Heart left ventricle (tissue), 16 donors: ENCODE measurements around the gene PADI1. TPM values are rescaled to one million over a fixed set of nuclear protein-coding genes. Genes with fewer than 3 reads are reported as not detected.

ENCODE experiments used
- ATAC-seq, 4 donors: fragments of 200-7000 bp; cut with Tn5 transposase; one replicate each; pipeline ENCODE4 v1.9.1; 2020 to 2022; ENCODE audit warnings: moderate library complexity in 4 of 4, mild to moderate bottlenecking in 3 of 4, moderate number of reproducible peaks in 1 of 4
- DNase-seq, 5 donors: peaks; one replicate each; pipeline ENCODE4 v3.0.0-alpha.2; 2020
- H3K27ac ChIP-seq, 12 donors: fragments of 200-600 bp; sonication (generic) in 4 of 12; one replicate each; pipeline versions ENCODE4 v1.5.0 to v1.8.0; 2016 to 2022; ENCODE audit warnings: mild to moderate bottlenecking in 2 of 12
- H3K27me3 ChIP-seq, 9 donors: fragments of 200-600 bp; sonication (generic) in 2 of 9; one replicate each; pipeline versions ENCODE4 v1.5.1 to v1.8.0; 2016 to 2022; ENCODE audit warnings: mild to moderate bottlenecking in 3 of 9
- H3K36me3 ChIP-seq, 9 donors: fragments of 200-600 bp; sonication (generic) in 2 of 9; one replicate each; pipeline versions ENCODE4 v1.5.0 to v1.8.0; 2018 to 2022; ENCODE audit warnings: mild to moderate bottlenecking in 2 of 9
- H3K4me1 ChIP-seq, 12 donors: fragments of 200-600 bp; sonication (generic) in 4 of 12; one replicate each; pipeline versions ENCODE4 v1.5.0 to v1.8.0; 2016 to 2022; ENCODE audit warnings: mild to moderate bottlenecking in 3 of 12
- H3K4me3 ChIP-seq, 12 donors: fragments of 200-600 bp; sonication (generic) in 4 of 12; one replicate each; pipeline versions ENCODE4 v1.5.0 to v1.8.0; 2017 to 2022; ENCODE audit warnings: mild to moderate bottlenecking in 9 of 12, moderate library complexity in 4 of 12
- H3K9me3 ChIP-seq, 12 donors: fragments of 200-600 bp; sonication (generic) in 4 of 12; one replicate each; pipeline versions ENCODE4 v1.5.0 to v1.8.0; 2016 to 2022; ENCODE audit warnings: mild to moderate bottlenecking in 1 of 12
- POLR2A ChIP-seq, 2 donors: fragments of 450-650 bp; IDR thresholded peaks; one replicate each; pipeline ENCODE4 v1.6.1; 2017; ENCODE audit warnings: antibody characterized with exemption in 2 of 2, mild to moderate bottlenecking in 2 of 2, moderate library complexity in 2 of 2
- WGBS, 4 donors: extraction: QIAGEN DNeasy Blood & Tissue Kit in 2 of 4; methylation state at CpG; one replicate each; pipeline versions ENCODE4 v1.1.5 to v1.1.7; 2013 to 2018; 5-methylcytosine and 5-hydroxymethylcytosine counted together
- intact Hi-C, 10 donors: fragments of 100-400 bp; cut with DNase I; formaldehyde crosslinking; loops; one replicate each; pipeline versions ENCODE4 v1.11.1 to v1.14.2; 2022
- polyA plus RNA-seq, 2 donors: library from polyadenylated mRNA; stranded (reverse); fragments of 200-250 nt; gene quantifications; one replicate each; pipeline ENCODE4 v1.2.3, GENCODE V29; 2013
- total RNA-seq, 9 donors: library from RNA; depleted of rRNA in 2 of 9; stranded (reverse); fragments of >200 nt in 2 of 9; fragmentation: NEBNext Ultra II Directional in 3 of 9; extraction: Animal tissue kit (Norgen Biotek cat#: 25700) in 3 of 9; gene quantifications; one replicate each; pipeline versions ENCODE4 v1.1.0 to v1.2.4, GENCODE V29; 2016 to 2023
- TF ChIP-seq, protein P1 (sequence below), 12 donors: fragments of 200-600 bp; sonication (generic) in 4 of 12; IDR thresholded peaks; one replicate each; pipeline versions ENCODE4 v1.5.0 to v1.8.0; 2018 to 2022; ENCODE audit warnings: antibody characterized with exemption in 12 of 12, mild to moderate bottlenecking in 5 of 12
- donor health status: ischemic (EF 13 %, LVEDD 7.1; RV severe dilation, severe dysfunction).
- donor health status: healthy with polysubstance abuse.
- donor health status: DM: no; HTN: yes; CAD: no.
- donor health status: DM: no; HTN: no; CAD: no.
- donor health status: ischemic (EF 25% LVEDD 6.9; RV normal size, moderate dysfunction).
- donor health status: ischemic (EF 25% LVEDD 5.7; RV mildly dilated, moderate dysfunction).
- donor health status: healthy.
- donor health status: DM: yes; HTN: yes; CAD: no.
- donor health status: ischemic (EF 35%, LVEDD 5.7; RV mildly dilated, moderate dysfunction).
- donor health status: nonischemic (EF 11% LVEDD 7.7; RV severe dilation, severe dysfunction).
- donor health status: DM: yes; HTN: yes; CAD: no.
- donor health status: PGD.
- donor health status: ischemic (EF 29% LVEDD 5.4; RV normal size, mild dysfunction).
- donor health status: nonischemic (EF 23%, LVEDD 6.1; RV moderate dilation, normal function).

The PADI1 gene
- total and polyA plus RNA-seq, 11 donors: 0.04 TPM; not detected in 10

DNA sequence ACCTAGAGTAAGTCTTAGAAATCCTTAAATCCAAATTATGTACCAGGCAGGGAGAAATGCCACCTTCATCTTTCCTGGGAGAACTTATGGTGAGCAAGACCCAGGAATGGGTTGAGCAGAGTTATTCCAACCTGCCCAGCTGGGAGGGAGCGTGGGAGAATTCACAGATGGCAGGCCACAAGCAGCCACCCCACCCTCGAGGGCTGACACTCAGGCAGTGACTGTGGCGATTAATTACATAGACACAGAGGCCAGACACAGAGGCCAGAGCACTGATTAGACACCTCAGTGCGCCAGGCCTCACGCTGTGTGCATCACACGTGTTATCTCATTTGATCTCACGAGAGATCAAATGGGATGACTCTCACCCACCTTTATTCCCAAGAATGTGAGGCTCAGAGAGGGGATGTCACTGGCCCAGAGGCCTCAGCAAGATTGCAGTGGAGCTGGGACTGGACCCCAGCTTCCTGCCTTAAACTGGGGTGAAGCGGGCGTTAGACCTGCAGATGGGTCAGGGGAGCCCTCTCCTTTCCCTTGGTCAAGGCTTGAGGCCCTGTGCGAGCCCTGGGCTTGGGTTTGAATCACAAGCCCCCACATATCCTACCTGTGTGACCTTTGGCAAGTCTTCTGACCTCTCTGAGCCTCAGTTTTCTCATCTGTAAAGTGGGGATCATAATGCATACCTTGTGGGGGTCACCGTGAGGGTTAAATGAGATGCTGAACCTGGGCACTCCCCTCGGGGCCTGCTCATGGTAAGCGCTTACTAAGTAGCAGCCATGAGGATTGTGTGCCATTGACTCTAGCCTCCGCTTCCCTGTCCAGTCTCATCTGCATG is 74.3 kb downstream of the PADI1 start:
- no peaks in the 10 kb centered on the region for H3K9me3 ChIP-seq
- H3K27me3 ChIP-seq: peaks cover 0 to 57% (median 7%) of the 10 kb centered on the region in 9 donors
- intact Hi-C loops: no loop called here
- no peak for DNase-seq
- H3K36me3 ChIP-seq: no peaks in the 10 kb centered on the region
- peaks cover 0 to 18% (median 0%) of the 10 kb centered on the region in 12 donors for H3K4me1 ChIP-seq
- TF ChIP-seq, protein P1, sequence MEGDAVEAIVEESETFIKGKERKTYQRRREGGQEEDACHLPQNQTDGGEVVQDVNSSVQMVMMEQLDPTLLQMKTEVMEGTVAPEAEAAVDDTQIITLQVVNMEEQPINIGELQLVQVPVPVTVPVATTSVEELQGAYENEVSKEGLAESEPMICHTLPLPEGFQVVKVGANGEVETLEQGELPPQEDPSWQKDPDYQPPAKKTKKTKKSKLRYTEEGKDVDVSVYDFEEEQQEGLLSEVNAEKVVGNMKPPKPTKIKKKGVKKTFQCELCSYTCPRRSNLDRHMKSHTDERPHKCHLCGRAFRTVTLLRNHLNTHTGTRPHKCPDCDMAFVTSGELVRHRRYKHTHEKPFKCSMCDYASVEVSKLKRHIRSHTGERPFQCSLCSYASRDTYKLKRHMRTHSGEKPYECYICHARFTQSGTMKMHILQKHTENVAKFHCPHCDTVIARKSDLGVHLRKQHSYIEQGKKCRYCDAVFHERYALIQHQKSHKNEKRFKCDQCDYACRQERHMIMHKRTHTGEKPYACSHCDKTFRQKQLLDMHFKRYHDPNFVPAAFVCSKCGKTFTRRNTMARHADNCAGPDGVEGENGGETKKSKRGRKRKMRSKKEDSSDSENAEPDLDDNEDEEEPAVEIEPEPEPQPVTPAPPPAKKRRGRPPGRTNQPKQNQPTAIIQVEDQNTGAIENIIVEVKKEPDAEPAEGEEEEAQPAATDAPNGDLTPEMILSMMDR (IDR thresholded peaks at IDR 0.05): no peak
- no peak for TF ChIP-seq POLR2A (IDR thresholded peaks at IDR 0.05)
- WGBS, 4 donors: 75 to 82% (median 80%) methylated on average over 11 to 14 of the region's 14 CpGs
- no peak for ATAC-seq
- H3K27ac ChIP-seq: no peak overlapping the region
- H3K4me3 ChIP-seq: no peak overlapping the region

DNA sequence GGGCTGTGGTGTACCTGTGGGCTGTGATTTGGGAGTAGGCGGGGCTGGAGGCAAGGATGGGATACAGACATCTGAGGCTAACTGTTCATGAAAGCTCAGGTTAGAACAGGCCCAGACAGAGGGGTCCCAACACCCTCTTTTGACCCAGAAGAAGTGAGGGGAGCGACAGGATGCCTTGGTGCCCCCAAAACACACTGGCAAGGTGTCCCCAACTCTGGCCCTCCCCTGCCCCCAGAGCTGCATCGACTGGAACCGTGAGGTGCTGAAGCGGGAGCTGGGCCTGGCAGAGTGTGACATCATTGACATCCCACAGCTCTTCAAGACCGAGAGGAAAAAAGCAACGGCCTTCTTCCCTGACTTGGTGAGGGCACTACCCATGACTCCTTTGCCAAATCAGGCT is 75.5 kb downstream of the PADI1 start:
- 69 to 76% (median 72%) methylated on average over 7 of the region's 7 CpGs for WGBS, 4 donors
- no peak overlapping the region for H3K4me3 ChIP-seq
- intact Hi-C loops: no loop called here
- H3K36me3 ChIP-seq: no peaks in the 10 kb centered on the region
- H3K9me3 ChIP-seq: no peaks in the 10 kb centered on the region
- ATAC-seq (no peak), DNase-seq (no peak)
- H3K27me3 ChIP-seq: peaks cover 0 to 50% (median 0%) of the 10 kb centered on the region in 9 donors
- H3K4me1 ChIP-seq: peaks cover 0 to 18% (median 0%) of the 10 kb centered on the region in 12 donors
- no peak overlapping the region for H3K27ac ChIP-seq
- TF ChIP-seq, protein P1 (IDR thresholded peaks at IDR 0.05): no peak
- TF ChIP-seq POLR2A (IDR thresholded peaks at IDR 0.05): no peak

DNA sequence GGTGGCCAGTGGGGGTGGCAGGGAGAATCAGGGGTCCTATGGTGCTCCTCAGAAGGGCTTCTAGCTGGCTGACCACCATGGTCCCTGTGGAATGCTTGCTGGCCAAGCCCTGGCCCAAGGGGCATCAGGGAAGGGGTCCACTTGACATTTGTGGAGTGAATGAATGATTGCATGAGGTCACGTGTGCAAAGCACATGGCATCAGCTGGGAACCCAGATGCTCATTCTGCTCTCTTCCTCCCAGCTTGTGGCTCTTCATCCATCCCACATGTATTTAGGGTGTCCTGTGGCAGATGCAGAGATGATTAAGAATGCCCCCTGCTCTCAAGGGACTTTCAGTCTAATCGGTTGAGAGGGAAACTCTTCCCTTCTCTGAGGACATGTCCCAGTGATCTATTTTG is 76.0 kb downstream of the PADI1 start:
- ATAC-seq: no peak
- intact Hi-C loops: no loop called here
- Histone ChIP-seq H3K4me3 (no peak overlapping the region), H3K27ac (no peak overlapping the region), H3K4me1 (peaks cover 0 to 18% (median 0%) of the 10 kb centered on the region in 12 donors), H3K27me3 (peaks cover 0 to 46% (median 0%) of the 10 kb centered on the region in 9 donors), H3K9me3 (no peaks in the 10 kb centered on the region), H3K36me3 (no peaks in the 10 kb centered on the region)
- 52 to 79% (median 71%) methylated on average over 2 of the region's 2 CpGs for WGBS, 4 donors
- no peak for TF ChIP-seq POLR2A (IDR thresholded peaks at IDR 0.05)
- TF ChIP-seq, protein P1 (IDR thresholded peaks at IDR 0.05): no peak
- no peak for DNase-seq

DNA sequence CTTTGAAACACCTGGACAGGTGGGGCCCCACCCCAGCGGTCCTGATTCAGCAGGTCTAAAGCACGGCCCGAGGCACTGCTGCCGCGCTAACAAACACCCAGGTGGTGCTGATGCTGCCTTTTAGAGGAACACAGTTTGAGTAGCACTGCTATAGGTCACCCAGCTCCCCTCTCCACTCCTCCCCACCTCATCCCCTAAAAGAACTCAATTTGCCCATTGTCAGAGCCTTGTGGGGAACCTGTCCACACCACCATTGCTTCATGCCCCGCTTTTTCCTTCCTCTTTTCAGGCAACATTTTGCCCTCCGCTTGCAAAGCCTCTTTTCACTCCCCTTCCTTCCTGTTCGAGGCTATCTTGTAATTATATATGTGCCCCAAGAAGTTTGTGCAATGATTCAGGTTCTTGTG is 76.8 kb downstream of the PADI1 start:
- peaks cover 0 to 45% (median 0%) of the 10 kb centered on the region in 9 donors for H3K27me3 ChIP-seq
- H3K27ac ChIP-seq: no peak overlapping the region
- no peaks in the 10 kb centered on the region for H3K9me3 ChIP-seq
- WGBS, 4 donors: 67 to 76% (median 71%) methylated on average over 8 of the region's 8 CpGs
- peak in 2 of 4 donors; percentile 32 to 47 for ATAC-seq
- no peak for DNase-seq
- intact Hi-C loops: no loop called here
- H3K4me1 ChIP-seq: peaks cover 0 to 18% (median 0%) of the 10 kb centered on the region in 12 donors
- H3K4me3 ChIP-seq: no peak overlapping the region
- no peaks in the 10 kb centered on the region for H3K36me3 ChIP-seq
- TF ChIP-seq, protein P1 (IDR thresholded peaks at IDR 0.05): no peak
- TF ChIP-seq POLR2A (IDR thresholded peaks at IDR 0.05): no peak
